ENCODE measurements around the gene OBSCN.
A peak's percentile ranks its signal among the peaks of the same experiment; 100 is the strongest.

Gene OBSCN

DNA sequence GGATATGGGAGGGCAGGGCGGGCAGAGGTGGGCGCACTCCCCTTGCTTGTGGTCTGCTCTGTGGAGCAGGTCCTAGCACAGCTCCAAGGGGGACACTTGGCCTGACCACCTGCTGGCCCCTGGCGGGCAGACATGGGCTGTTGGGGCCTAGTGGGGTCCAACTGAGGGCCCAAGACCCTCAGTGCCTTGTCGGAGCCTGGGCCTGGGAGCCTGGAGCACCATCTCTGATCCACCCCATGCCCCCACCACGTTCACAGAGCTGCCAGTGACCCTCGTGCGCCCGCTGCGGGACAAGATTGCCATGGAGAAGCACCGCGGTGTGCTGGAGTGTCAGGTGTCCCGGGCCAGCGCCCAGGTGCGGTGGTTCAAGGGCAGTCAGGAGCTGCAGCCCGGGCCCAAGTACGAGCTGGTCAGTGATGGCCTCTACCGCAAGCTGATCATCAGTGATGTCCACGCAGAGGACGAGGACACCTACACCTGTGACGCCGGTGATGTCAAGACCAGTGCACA is 70.6 kb downstream of the OBSCN start:
- no peak for DNase-seq (ENCODE audit: low spot score)

DNA sequence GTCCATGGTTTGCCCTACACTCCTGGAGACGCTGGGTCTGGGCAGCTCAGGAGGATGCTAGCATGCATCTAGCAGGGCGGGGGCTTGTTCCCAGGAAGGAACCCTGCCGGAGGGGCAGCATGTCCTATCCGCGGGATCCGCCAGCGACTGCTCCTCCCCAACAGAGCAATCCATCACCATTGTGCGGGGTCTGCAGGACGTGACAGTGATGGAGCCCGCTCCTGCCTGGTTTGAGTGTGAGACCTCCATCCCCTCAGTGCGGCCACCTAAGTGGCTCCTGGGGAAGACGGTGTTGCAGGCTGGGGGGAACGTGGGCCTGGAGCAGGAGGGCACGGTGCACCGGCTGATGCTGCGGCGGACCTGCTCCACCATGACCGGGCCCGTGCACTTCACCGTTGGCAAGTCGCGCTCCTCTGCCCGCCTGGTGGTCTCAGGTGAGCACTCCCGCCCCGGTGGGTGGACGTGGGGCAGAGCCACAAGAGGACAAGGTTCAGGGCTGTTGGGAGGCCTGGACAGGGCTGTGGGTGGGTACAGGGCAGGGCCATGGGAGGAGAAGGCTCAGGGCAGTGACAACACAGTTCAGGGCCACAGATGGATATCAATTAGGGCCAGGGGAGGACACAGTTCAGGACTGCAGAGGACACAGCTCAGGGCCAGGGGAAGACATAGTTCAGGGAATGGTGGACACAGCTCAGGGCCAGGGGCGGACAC is 71.3 kb downstream of the OBSCN start:
- no peak for DNase-seq (ENCODE audit: low spot score)

DNA sequence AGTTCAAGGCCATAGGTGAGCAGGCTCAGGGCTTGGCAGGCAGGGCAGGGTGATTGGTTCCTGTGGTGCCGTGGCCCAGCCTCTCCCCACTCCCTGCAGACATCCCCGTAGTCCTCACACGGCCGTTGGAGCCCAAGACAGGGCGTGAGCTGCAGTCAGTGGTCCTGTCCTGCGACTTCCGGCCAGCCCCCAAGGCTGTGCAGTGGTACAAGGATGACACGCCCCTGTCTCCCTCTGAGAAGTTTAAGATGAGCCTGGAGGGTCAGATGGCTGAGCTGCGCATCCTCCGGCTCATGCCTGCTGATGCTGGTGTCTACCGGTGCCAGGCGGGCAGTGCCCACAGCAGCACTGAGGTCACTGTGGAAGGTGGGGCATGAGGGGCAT is 71.9 kb downstream of the OBSCN start:
- no peak for DNase-seq (ENCODE audit: low spot score)

DNA sequence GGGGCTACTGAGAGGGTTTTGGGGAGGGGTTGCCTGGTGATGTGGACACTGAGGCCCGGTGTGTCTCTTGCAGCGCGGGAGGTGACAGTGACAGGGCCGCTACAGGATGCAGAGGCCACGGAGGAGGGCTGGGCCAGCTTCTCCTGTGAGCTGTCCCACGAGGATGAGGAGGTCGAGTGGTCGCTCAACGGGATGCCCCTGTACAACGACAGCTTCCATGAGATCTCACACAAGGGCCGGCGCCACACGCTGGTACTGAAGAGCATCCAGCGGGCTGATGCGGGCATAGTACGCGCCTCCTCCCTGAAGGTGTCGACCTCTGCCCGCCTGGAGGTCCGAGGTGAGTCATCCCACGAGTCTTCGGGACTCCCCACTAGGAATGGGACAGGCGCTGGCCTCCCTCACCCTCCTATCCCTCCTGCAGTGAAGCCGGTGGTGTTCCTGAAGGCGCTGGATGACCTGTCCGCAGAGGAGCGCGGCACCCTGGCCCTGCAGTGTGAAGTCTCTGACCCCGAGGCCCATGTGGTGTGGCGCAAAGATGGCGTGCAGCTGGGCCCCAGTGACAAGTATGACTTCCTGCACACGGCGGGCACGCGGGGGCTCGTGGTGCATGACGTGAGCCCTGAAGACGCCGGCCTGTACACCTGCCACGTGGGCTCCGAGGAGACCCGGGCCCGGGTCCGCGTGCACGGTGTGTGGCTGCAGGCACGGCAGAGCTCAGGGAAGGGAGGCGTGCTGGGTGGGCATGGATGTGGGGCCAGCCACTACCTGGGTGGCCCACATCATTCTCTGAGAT is 72.5 kb downstream of the OBSCN start:
- DNase-seq (ENCODE audit: low spot score) = no peak

GRCh38 chr1:228280961-228281591 is 73.2 kb downstream of the OBSCN start:
- no peak for DNase-seq (ENCODE audit: low spot score)

DNA sequence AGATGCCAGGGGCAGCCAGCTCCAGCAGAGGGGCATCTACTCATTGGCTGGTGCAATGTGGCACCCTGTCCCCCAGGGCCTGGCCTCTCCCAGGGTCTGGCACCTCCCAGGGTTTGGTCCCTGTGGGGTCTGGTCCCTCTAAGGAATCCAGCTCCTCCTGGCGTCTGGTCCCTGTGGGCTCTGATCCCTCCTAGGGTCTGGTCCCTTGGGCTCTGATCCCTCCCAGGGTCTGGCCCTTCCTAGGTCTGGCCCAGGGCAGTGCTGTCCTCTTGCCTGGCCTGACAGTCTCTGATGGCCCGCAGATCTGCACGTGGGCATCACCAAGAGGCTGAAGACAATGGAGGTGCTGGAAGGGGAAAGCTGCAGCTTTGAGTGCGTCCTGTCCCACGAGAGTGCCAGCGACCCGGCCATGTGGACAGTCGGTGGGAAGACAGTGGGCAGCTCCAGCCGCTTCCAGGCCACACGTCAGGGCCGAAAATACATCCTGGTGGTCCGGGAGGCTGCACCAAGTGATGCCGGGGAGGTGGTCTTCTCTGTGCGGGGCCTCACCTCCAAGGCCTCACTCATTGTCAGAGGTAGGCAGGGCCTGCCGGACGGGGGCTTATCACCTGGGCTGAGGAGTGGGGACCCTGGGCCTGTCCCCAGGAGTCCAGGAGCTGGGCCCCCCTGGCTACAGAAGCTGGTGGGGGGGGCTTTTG is 73.9 kb downstream of the OBSCN start:
- DNase-seq (ENCODE audit: low spot score) = no peak

- peak; percentile 34 for DNase-seq (ENCODE audit: low spot score)
Observed at GRCh38 chr1:228282329-228283042, 74.6 kb downstream of the OBSCN start.

GRCh38 chr1:228283043-228283371 is 75.2 kb downstream of the OBSCN start:
- no peak for DNase-seq (ENCODE audit: low spot score)

- DNase-seq (ENCODE audit: low spot score) = no peak
Observed at GRCh38 chr1:228283476-228284147, 75.8 kb downstream of the OBSCN start.

DNA sequence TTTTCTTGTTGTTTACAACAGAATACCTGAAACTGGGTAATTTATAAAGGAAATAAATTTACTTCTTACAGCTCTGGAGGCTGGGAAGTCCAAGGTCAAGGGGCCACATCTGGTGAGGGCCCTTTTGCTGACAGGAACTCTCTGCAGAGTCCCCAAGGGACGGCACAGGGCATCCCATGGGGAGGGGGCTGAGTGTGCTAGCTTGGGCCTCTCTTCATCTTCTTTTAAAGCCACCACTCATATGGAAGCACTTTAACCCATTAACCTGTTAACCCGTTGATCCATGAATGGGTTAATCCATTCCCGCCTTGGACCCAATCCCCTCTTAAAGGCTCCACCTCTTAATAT is 76.3 kb downstream of the OBSCN start:
- no peak for DNase-seq (ENCODE audit: low spot score)

GRCh38 chr1:228284521-228284920 is 76.7 kb downstream of the OBSCN start:
- DNase-seq (ENCODE audit: low spot score) = no peak

DNA sequence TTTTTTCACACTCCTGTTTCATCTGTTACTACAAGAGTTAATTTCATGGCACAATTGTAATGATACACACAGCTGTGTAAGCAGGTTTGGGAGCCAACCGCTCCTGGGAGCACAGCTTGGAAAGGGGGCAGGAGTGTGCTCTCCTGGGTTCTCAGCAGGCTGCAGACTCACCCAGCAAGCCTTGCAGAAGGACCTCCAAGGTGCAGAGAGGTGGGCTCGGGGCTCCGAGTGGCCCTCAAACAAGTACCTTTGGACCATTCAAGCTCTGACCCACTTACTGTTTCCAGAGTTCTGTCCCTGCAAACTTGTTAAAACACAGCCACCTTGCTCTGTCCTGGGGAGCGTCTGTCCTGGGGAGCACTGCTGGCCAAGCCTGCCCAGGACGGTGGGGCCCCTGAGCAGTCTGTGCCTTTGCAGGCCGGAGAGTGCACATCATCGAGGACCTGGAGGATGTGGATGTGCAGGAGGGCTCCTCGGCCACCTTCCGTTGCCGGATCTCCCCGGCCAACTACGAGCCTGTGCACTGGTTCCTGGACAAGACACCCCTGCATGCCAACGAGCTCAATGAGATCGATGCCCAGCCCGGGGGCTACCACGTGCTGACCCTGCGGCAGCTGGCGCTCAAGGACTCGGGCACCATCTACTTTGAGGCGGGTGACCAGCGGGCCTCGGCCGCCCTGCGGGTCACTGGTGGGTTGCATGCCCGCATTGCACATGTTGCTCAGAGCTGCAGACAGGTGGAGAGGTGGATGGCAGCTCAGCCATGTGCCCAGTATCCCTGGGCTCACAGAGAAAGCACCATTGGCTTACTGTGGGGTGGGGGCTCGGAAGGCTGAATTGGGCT is 78.0 kb downstream of the OBSCN start:
- DNase-seq (ENCODE audit: low spot score) = no peak

DNA sequence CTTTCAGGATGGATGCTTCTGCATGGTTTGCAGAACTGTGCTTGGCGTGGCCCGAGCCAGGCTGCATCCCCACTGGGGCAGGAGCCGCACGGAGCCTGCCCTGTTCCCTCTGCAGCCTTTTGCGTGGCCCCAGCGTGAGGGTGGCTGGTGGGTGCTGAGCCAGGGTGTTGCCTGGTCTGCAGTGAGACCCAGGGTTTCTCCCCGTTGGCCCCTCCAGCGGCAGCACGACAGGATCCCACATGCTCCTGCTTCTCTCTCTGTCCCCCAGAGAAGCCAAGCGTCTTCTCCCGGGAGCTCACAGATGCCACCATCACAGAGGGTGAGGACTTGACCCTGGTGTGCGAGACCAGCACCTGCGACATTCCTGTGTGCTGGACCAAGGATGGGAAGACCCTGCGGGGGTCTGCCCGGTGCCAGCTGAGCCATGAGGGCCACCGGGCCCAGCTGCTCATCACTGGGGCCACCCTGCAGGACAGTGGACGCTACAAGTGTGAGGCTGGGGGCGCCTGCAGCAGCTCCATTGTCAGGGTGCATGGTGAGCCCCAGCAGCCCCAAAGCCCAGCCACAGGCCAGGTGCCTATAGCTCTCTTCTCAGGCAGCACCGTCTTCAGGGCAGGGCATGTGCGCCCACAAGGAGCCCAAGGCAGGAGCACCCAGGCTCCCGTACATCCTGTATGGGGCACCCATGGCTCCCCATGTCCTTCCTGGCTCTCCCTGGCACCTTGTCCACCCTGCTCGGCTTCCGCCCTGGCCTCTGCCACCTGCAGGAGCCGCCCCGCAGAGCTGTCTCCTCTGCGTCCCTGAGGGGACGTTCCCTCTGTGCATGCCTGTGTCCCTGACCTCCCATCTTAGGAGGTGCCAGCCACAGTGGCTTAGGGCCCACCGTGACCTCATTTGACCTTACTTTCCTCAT is 78.9 kb downstream of the OBSCN start:
- DNase-seq (ENCODE audit: low spot score) = no peak

DNA sequence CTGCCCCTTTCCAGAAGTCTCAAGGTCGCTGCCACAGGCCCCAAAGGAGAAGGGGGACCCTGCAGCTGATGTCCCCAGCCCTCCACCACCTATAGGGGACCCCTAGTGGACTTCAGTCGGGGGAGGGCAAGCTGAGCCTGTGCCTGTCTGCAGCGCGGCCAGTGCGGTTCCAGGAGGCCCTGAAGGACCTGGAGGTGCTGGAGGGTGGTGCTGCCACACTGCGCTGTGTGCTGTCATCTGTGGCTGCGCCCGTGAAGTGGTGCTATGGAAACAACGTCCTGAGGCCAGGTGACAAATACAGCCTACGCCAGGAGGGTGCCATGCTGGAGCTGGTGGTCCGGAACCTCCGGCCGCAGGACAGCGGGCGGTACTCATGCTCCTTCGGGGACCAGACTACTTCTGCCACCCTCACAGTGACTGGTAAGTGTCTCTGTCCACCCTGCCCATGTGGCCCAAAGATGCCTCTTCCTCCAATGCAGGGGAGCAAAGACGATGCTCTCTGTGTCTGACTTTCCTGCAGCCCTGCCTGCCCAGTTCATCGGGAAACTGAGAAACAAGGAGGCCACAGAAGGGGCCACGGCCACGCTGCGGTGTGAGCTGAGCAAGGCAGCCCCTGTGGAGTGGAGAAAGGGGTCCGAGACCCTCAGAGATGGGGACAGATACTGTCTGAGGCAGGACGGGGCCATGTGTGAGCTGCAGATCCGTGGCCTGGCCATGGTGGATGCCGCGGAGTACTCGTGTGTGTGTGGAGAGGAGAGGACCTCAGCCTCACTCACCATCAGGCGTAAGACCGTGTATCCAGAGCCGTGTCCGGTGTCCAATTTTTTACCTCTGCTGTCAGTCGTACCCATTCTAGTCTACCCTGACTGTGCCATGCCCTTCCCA is 79.9 kb downstream of the OBSCN start:
- no peak for DNase-seq (ENCODE audit: low spot score)

- no peak for DNase-seq (ENCODE audit: low spot score)
Observed at GRCh38 chr1:228288536-228289238, 80.8 kb downstream of the OBSCN start.

GRCh38 chr1:228289239-228289849 is 81.5 kb downstream of the OBSCN start:
- no peak for DNase-seq (ENCODE audit: low spot score)

Data from RKO (cell line).